GM12878 (cell line): ENCODE results near the gene OSBPL7. TPM values are rescaled to one million over a fixed set of nuclear protein-coding genes. Genes with fewer than 3 reads are reported as not detected.

Source experiments
- ATF7 ChIP-seq: fragments of 450-650 bp; IDR thresholded peaks from 2 replicates; pipeline ENCODE4 v1.6.1; 2016; ENCODE audit warnings: low read depth, mild to moderate bottlenecking
- CHD1 ChIP-seq: IDR thresholded peaks from 2 replicates; pipeline ENCODE4 v1.6.1; 2012; ENCODE audit warnings: low read depth, low read length, improper control_type of control experiment
- CHD2 ChIP-seq: IDR thresholded peaks from 2 replicates; pipeline ENCODE4 v1.6.1; 2011; ENCODE audit warnings: low read depth, low read length, improper control_type of control experiment, borderline replicate concordance
- EGR1 ChIP-seq, 2 experiments: IDR thresholded peaks; 1 replicate in 1 of 2; 2 replicates in 1 of 2; pipeline ENCODE4 v1.6.1; 2011 to 2012; ENCODE audit warnings: low read depth in 2 of 2, low read length in 2 of 2, borderline replicate concordance in 1 of 2, mild to moderate bottlenecking in 1 of 2, moderate library complexity in 1 of 2
- GABPA ChIP-seq: IDR thresholded peaks from 2 replicates; pipeline ENCODE4 v1.6.1; 2014; ENCODE audit warnings: antibody characterized with exemption, low read depth, mild to moderate bottlenecking, inconsistent platforms
- HDAC2 ChIP-seq: fragments of 200-600 bp; sonication (generic); IDR thresholded peaks from 2 replicates; pipeline ENCODE4 v1.6.1; 2017
- IRF3 ChIP-seq: fragments of 450-650 bp; IDR thresholded peaks from 2 replicates; pipeline ENCODE4 v1.6.1; 2014; ENCODE audit warnings: mild to moderate bottlenecking
- MXI1 ChIP-seq: fragments of 150-350 bp; IDR thresholded peaks from 2 replicates; pipeline ENCODE4 v1.6.1; 2011; ENCODE audit warnings: low read depth, mild to moderate bottlenecking, inconsistent platforms, low read length, improper control_type of control experiment
- NBN ChIP-seq: fragments of 450-650 bp; IDR thresholded peaks from 2 replicates; pipeline ENCODE4 v1.6.1; 2016
- NKRF ChIP-seq: fragments of 450-650 bp; conservative IDR thresholded peaks from 2 replicates; pipeline ENCODE4 v1.6.1; 2017; ENCODE audit warnings: mild to moderate bottlenecking, moderate library complexity
- PAX5 ChIP-seq: IDR thresholded peaks from 2 replicates; pipeline ENCODE4 v1.6.1; 2011; ENCODE audit warnings: low read depth, low read length, borderline replicate concordance
- POLR2AphosphoS2 ChIP-seq: IDR thresholded peaks from 2 replicates; pipeline ENCODE4 v1.6.1; 2011; ENCODE audit warnings: low read depth, mild to moderate bottlenecking, low read length, improper control_type of control experiment, moderate library complexity
- POLR2AphosphoS5 ChIP-seq: IDR thresholded peaks from 2 replicates; pipeline ENCODE4 v1.6.1; 2011; ENCODE audit warnings: mild to moderate bottlenecking, low read length, inconsistent platforms
- RBBP5 ChIP-seq: fragments of 200-600 bp; sonication (generic); conservative IDR thresholded peaks from 2 replicates; pipeline ENCODE4 v1.6.1; 2016
- RELB ChIP-seq: fragments of 450-650 bp; IDR thresholded peaks from 2 replicates; pipeline ENCODE4 v1.6.1; 2017; ENCODE audit warnings: low read depth, mild to moderate bottlenecking, moderate library complexity
- SIX5 ChIP-seq: IDR thresholded peaks from 2 replicates; pipeline ENCODE4 v1.6.1; 2011; ENCODE audit warnings: mild to moderate bottlenecking, low read depth, low read length, moderate library complexity; ENCODE audit not compliant: severe bottlenecking
- TCF3 ChIP-seq: IDR thresholded peaks from 2 replicates; pipeline ENCODE4 v1.6.1; 2012; ENCODE audit warnings: low read depth, mild to moderate bottlenecking, low read length, borderline replicate concordance; ENCODE audit not compliant: insufficient read depth
- YY1 ChIP-seq: IDR thresholded peaks from 2 replicates; pipeline ENCODE4 v1.6.1; 2011; ENCODE audit warnings: low read depth, mild to moderate bottlenecking, low read length
- ZBTB11 ChIP-seq: fragments of 450-650 bp; formaldehyde crosslinking; IDR thresholded peaks from 2 replicates; pipeline ENCODE4 v1.5.0; 2022; ENCODE audit warnings: mild to moderate bottlenecking, missing genetic modification characterization
- polyA plus RNA-seq, 11 experiments: library from polyadenylated mRNA; depleted of rRNA in 4 of 11; unstranded in 6 of 11; stranded (reverse) in 5 of 11; fragments of >200 nt; fragmentation: Nextera tagmentation in 4 of 11; fragmentation: Illumina TruSeq in 1 of 11; extraction: Ambion mirVana in 4 of 11; extraction: Trizol in 1 of 11; gene quantifications; 1 replicate in 1 of 11; 2 replicates in 10 of 11; pipeline versions ENCODE4 v1.2.1 to v1.2.3, GENCODE V29; 2011 to 2016; ENCODE audit warnings: inconsistent platforms in 2 of 11, missing spikeins in 2 of 11, low read depth in 1 of 11
- total RNA-seq, 4 experiments: library from RNA; depleted of rRNA in 3 of 4; stranded (reverse); fragments of >200 nt in 3 of 4; fragmentation: Illumina TruSeq in 1 of 4; extraction: Trizol in 1 of 4; gene quantifications; 2 replicates each; pipeline versions ENCODE4 v1.2.1 to v1.2.3, GENCODE V29; 2013 to 2021

OSBPL7 gene
- total and polyA plus RNA-seq, 10 of the 15 experiments (the other 5 are each of a cell fraction or from before 2014, with no cell fraction given): 0.50 to 16.1 (median 6.7) TPM

- TF ChIP-seq MXI1: peak; percentile 78; the same call in 1 of the 2 replicates
- peak; percentile 54; the same call in 1 of the 2 replicates for TF ChIP-seq TCF3
- peak; percentile 78 for TF ChIP-seq GABPA
- no peak for TF ChIP-seq RBBP5
- no peak for TF ChIP-seq IRF3
- TF ChIP-seq EGR1 (IDR thresholded peaks at IDR 0.05; ENCODE audit: borderline replicate concordance in 1 of 2, low read depth in 2 of 2, low read length in 2 of 2): peak in 1 of 2 experiments; percentile 63; a peak in 2 of 3 replicates
- TF ChIP-seq POLR2AphosphoS5: peak; percentile 85
- TF ChIP-seq ZBTB11 (CRISPR knock-in tag): no peak
- peak; percentile 20; the same call in 1 of the 2 replicates for TF ChIP-seq ATF7
- TF ChIP-seq CHD1: no peak
- TF ChIP-seq PAX5: 0 out of 2 replicates have a peak, but pooled peaks have one; percentile 6
- no peak for TF ChIP-seq HDAC2
- TF ChIP-seq POLR2AphosphoS2: peak; percentile 84; the same call in 1 of the 2 replicates
- 0 out of 2 replicates have a peak, but pooled peaks have one; percentile 36 for TF ChIP-seq YY1
- TF ChIP-seq NBN: peak; percentile 67
- TF ChIP-seq RELB: 0 out of 2 replicates have a peak, but pooled peaks have one; percentile 45
- peak; percentile 53 for TF ChIP-seq CHD2
- peak; percentile 82; the same call in 1 of the 2 replicates for TF ChIP-seq NKRF
- TF ChIP-seq SIX5: no peak
These were observed at the start of gene OSBPL7 (continued) for GRCh38 chr17:47821424-47822391.
